Liver (tissue), 9 donors: Measurements from ENCODE around the gene CAPN7. TPM values are rescaled to one million over a fixed set of nuclear protein-coding genes. Genes with fewer than 3 reads are reported as not detected.

Source experiments
- DNase-seq: peaks from one replicate; pipeline ENCODE4 v3.0.0-alpha.2; 2017; ENCODE audit warnings: low spot score
- H3K27ac ChIP-seq, 2 donors: one replicate each; pipeline ENCODE4 v1.7.0; 2013; ENCODE audit warnings: inconsistent platforms in 2 of 2, low read length in 2 of 2, control low read depth in 1 of 2, low read depth in 1 of 2, mild to moderate bottlenecking in 1 of 2
- H3K27me3 ChIP-seq, 4 donors: one replicate each; pipeline versions ENCODE4 v1.6.1 to v1.7.0; 2013; ENCODE audit warnings: low read length in 3 of 4, inconsistent platforms in 1 of 4, mild to moderate bottlenecking in 1 of 4, moderate library complexity in 1 of 4; ENCODE audit not compliant: control insufficient read depth in 4 of 4, insufficient read depth in 4 of 4
- H3K36me3 ChIP-seq, 4 donors: one replicate each; pipeline versions ENCODE4 v1.6.1 to v1.7.0; 2013; ENCODE audit warnings: low read length in 3 of 4, mild to moderate bottlenecking in 3 of 4, low read depth in 1 of 4, moderate library complexity in 1 of 4; ENCODE audit not compliant: control insufficient read depth in 4 of 4, insufficient read depth in 3 of 4
- H3K4me1 ChIP-seq, 4 donors: one replicate each; pipeline versions ENCODE4 v1.6.1 to v1.7.0; 2013; ENCODE audit warnings: low read length in 3 of 4, mild to moderate bottlenecking in 3 of 4, moderate library complexity in 1 of 4; ENCODE audit not compliant: control insufficient read depth in 4 of 4, insufficient read depth in 4 of 4
- H3K4me3 ChIP-seq, 3 donors: one replicate each; pipeline versions ENCODE4 v1.6.1 to v1.7.0; 2013; ENCODE audit warnings: low read length in 3 of 3, control low read depth in 1 of 3, low read depth in 1 of 3, mild to moderate bottlenecking in 1 of 3
- H3K9ac ChIP-seq, 2 donors: one replicate each; pipeline ENCODE4 v1.7.0; 2013; ENCODE audit warnings: low read length in 2 of 2, mild to moderate bottlenecking in 2 of 2, moderate library complexity in 2 of 2, control low read depth in 1 of 2, low read depth in 1 of 2
- H3K9me3 ChIP-seq, 4 donors: one replicate each; pipeline versions ENCODE4 v1.6.1 to v1.7.0; 2013; ENCODE audit warnings: low read length in 3 of 4; ENCODE audit not compliant: control insufficient read depth in 4 of 4
- ATF3 ChIP-seq: IDR thresholded peaks from 2 replicates; pipeline ENCODE4 v1.6.1; 2016; ENCODE audit warnings: antibody characterized with exemption
- CTCF ChIP-seq: fragments of 150-350 bp; IDR thresholded peaks from 2 replicates; pipeline ENCODE4 v1.5.1; 2017; ENCODE audit warnings: improper control_type of control experiment, low read depth, low read length; ENCODE audit not compliant: missing input control
- EGR1 ChIP-seq, 2 donors: IDR thresholded peaks; 2 replicates each; pipeline ENCODE4 v1.6.1; 2016 to 2018; ENCODE audit warnings: antibody characterized with exemption in 2 of 2, low read depth in 2 of 2
- FOXA1 ChIP-seq: IDR thresholded peaks from 2 replicates; pipeline ENCODE4 v1.6.1; 2016; ENCODE audit warnings: antibody characterized with exemption
- FOXA2 ChIP-seq: IDR thresholded peaks from 2 replicates; pipeline ENCODE4 v1.6.1; 2016; ENCODE audit warnings: antibody characterized with exemption
- GABPA ChIP-seq, 2 donors: IDR thresholded peaks in 1 of 2; conservative IDR thresholded peaks in 1 of 2; 2 replicates each; pipeline ENCODE4 v1.6.1; 2016; ENCODE audit warnings: antibody characterized with exemption in 2 of 2, mild to moderate bottlenecking in 1 of 2, moderate library complexity in 1 of 2
- HNF4A ChIP-seq, 2 donors: conservative IDR thresholded peaks; 2 replicates each; pipeline ENCODE4 v1.6.1; 2016; ENCODE audit warnings: antibody characterized with exemption in 2 of 2, mild to moderate bottlenecking in 2 of 2
- HNF4G ChIP-seq: IDR thresholded peaks from 2 replicates; pipeline ENCODE4 v1.6.1; 2016; ENCODE audit warnings: antibody characterized with exemption
- JUND ChIP-seq, 2 donors: IDR thresholded peaks; 2 replicates each; pipeline ENCODE4 v1.6.1; 2016; ENCODE audit warnings: antibody characterized with exemption in 2 of 2
- MAX ChIP-seq: IDR thresholded peaks from 2 replicates; pipeline ENCODE4 v1.6.1; 2016; ENCODE audit warnings: antibody characterized with exemption
- NR2F2 ChIP-seq: IDR thresholded peaks from 2 replicates; pipeline ENCODE4 v1.6.1; 2016; ENCODE audit warnings: antibody characterized with exemption
- RAD21 ChIP-seq, 2 donors: IDR thresholded peaks; 2 replicates each; pipeline ENCODE4 v1.6.1; 2016; ENCODE audit warnings: antibody characterized with exemption in 2 of 2, mild to moderate bottlenecking in 2 of 2
- REST ChIP-seq: IDR thresholded peaks from 2 replicates; pipeline ENCODE4 v1.6.1; 2016; ENCODE audit warnings: antibody characterized with exemption, mild to moderate bottlenecking
- RXRA ChIP-seq, 2 donors: IDR thresholded peaks; 2 replicates each; pipeline ENCODE4 v1.6.1; 2017 to 2018; ENCODE audit warnings: antibody characterized with exemption in 2 of 2, mild to moderate bottlenecking in 1 of 2
- SP1 ChIP-seq: IDR thresholded peaks from 2 replicates; pipeline ENCODE4 v1.6.1; 2018; ENCODE audit warnings: antibody characterized with exemption, mild to moderate bottlenecking
- YY1 ChIP-seq: IDR thresholded peaks from 2 replicates; pipeline ENCODE4 v1.6.1; 2016; ENCODE audit warnings: antibody characterized with exemption, mild to moderate bottlenecking
- ZBTB33 ChIP-seq: IDR thresholded peaks from 2 replicates; pipeline ENCODE4 v1.6.1; 2016; ENCODE audit warnings: antibody characterized with exemption
- WGBS: extraction: QIAGEN DNeasy Blood & Tissue Kit; methylation state at CpG from one replicate; pipeline ENCODE4 v1.1.7; 2013; 5-methylcytosine and 5-hydroxymethylcytosine counted together
- polyA plus RNA-seq, 2 donors: library from polyadenylated mRNA; stranded (reverse) in 1 of 2; unstranded in 1 of 2; fragments of 200-250 nt in 1 of 2; fragments of >200 nt in 1 of 2; fragmentation: Nextera tagmentation in 1 of 2; extraction: Ambion mirVana in 1 of 2; gene quantifications; one replicate each; pipeline versions ENCODE4 v1.2.1 to v1.2.3, GENCODE V29; 2013 to 2015
- total RNA-seq, 2 donors: library from RNA; depleted of rRNA; stranded (reverse); fragments of >200 nt; gene quantifications; one replicate each; pipeline ENCODE4 v1.2.3, GENCODE V29; 2014
- donor health status: healthy.
- donor health status: healthy.
- donor health status: healthy.
- donor health status: healthy.
- donor health status: healthy.

The CAPN7 gene
- total and polyA plus RNA-seq, 4 donors, result 9.5 to 41.9 (median 17.9) TPM

DNA sequence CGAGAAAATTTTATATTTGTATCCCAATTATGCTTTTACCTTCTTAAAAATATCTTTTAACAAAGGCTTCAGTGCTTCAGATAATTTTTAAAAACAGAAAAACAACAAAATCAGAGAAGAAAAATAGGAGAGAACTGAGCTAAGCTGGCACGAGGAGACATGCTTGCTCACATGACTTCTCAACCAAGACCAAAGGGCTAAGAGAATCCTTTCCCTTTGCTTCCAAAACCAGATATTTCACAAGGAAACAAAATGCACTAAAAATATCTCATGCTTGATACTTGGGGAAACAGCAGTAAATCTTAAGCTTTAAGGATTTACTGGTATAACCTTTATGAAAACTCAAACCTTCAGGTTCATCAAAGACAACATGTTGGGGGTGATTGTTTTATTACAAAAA, 58.4 kb downstream of the CAPN7 start:
- TF ChIP-seq MAX (no peak), SP1 (no peak), NR2F2 (no peak), YY1 (no peak), CTCF (no peak), FOXA1 (no peak), EGR1 (IDR thresholded peaks at IDR 0.05; ENCODE audit: low read depth in 2 of 2) (no peak), RXRA (IDR thresholded peaks at IDR 0.05) (no peak), ZBTB33 (no peak), HNF4A (conservative IDR thresholded peaks at IDR 0.05) (no peak), ATF3 (no peak)
- H3K4me1 ChIP-seq, result peaks cover 0 to 8% (median 2%) of the 10 kb centered on the region in 4 donors
- no peak overlapping the region for H3K9ac ChIP-seq
- no peak for DNase-seq
- no peaks in the 10 kb centered on the region for H3K27me3 ChIP-seq
- H3K4me3 ChIP-seq, result no peak overlapping the region
- H3K9me3 ChIP-seq, result no peaks in the 10 kb centered on the region
- H3K27ac ChIP-seq, result no peak overlapping the region
- peaks cover 0 to 5% (median 0%) of the 10 kb centered on the region in 4 donors for H3K36me3 ChIP-seq
- 82% methylated on average over 2 of the region's 2 CpGs for WGBS

DNA sequence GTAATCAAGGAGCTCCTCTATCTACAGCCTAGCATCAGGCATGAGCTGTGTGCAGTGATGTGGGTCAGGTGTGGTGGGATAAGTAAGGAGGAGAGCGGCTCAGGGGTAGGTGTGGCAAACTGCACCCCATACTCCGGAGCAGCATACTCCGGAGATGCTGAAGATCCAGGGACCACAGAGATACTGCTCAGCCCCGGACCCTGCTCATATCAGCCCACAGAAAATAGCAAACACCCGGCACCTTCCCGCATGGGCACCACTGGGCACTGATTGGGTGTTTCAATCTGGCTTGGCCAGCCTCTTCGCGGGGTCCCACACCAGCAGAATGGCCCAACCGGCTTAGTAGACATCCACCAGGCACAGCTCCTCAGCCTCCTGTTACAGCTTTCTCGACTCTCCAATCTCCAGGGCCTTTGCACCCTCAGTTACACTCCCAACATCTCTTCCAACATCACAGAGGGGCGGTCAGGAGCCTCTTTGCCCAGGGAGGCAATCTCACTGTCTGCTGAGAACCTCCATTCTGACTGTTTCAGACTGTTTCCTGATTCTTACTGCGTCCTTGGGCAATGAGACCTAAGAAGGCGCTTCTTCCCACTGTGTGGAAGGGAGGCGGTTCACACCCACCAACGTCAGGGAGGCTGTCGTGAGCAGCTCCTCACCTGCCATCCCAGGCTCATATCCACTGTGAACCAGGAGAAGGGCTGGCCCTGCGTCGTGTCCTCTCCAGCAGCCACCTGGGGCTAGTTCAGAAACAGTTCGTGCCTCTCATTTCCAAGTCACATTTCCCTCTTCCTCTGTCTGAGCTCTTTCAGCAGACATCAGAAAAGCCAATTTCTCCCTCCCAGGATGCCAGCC, 59.8 kb downstream of the CAPN7 start:
- Histone ChIP-seq H3K27me3 (no peaks in the 10 kb centered on the region), H3K4me3 (no peak overlapping the region), H3K9ac (no peak overlapping the region), H3K36me3 (no peaks in the 10 kb centered on the region), H3K9me3 (no peaks in the 10 kb centered on the region), H3K4me1 (peaks cover 0 to 8% (median 2%) of the 10 kb centered on the region in 4 donors), H3K27ac (no peak overlapping the region)
- WGBS, result 92% methylated on average over 19 of the region's 19 CpGs
- DNase-seq, result no peak
- TF ChIP-seq GABPA (IDR thresholded peaks at IDR 0.05 in 1 of 2, conservative IDR thresholded peaks at IDR 0.05 in 1 of 2), result no peak
- TF ChIP-seq ZBTB33, result no peak
- no peak for TF ChIP-seq RAD21 (IDR thresholded peaks at IDR 0.05)
- TF ChIP-seq REST, result no peak
- TF ChIP-seq SP1, result no peak
- TF ChIP-seq FOXA2, result no peak
- no peak for TF ChIP-seq ATF3
- TF ChIP-seq MAX, result no peak
- TF ChIP-seq YY1, result no peak
- no peak for TF ChIP-seq EGR1 (IDR thresholded peaks at IDR 0.05; ENCODE audit: low read depth in 2 of 2)
- no peak for TF ChIP-seq NR2F2
- TF ChIP-seq JUND (IDR thresholded peaks at IDR 0.05), result no peak
- no peak for TF ChIP-seq CTCF
- no peak for TF ChIP-seq HNF4G
